Panc1 (cell line): ENCODE results near the gene PARVG. TPM values are rescaled to one million over a fixed set of nuclear protein-coding genes. Genes with fewer than 3 reads are reported as not detected.

Source experiments
- ATAC-seq: fragments of 200-7000 bp; cut with Tn5 transposase; 2 replicates; pipeline ENCODE4 v1.9.1; 2020; ENCODE audit warnings: mild to moderate bottlenecking, moderate library complexity
- BruUV-seq: library from RNA; stranded (reverse); fragments of 400-500 nt; replicated peaks from 2 replicates; lab custom pipeline; 2021; lab: Mats Ljungman, UMichigan
- CTCF ChIA-PET: fragments of 300-600 bp; sonication (Branson Sonifier 250); formaldehyde crosslinking; loops from one replicate; lab custom pipeline; 2022; ENCODE audit warnings: antibody characterized with exemption; lab: Charles Lee
- POLR2A ChIA-PET: fragments of 300-600 bp; sonication (Branson Sonifier 250); formaldehyde crosslinking; loops from one replicate; lab custom pipeline; 2022; ENCODE audit warnings: antibody characterized with exemption; lab: Charles Lee
- DNase-seq: peaks from one replicate; pipeline ENCODE4 v3.0.0-alpha.2; 2010; ENCODE audit warnings: low read depth, low spot score
- H3K27ac ChIP-seq: 2 replicates; pipeline ENCODE4 v1.5.1; 2011; ENCODE audit warnings: mild to moderate bottlenecking, low read length, inconsistent platforms
- H3K27me3 ChIP-seq: fragments of 200-500 bp; sonication (Bioruptor generic); 2 replicates; pipeline ENCODE4 v1.6.0; 2014; ENCODE audit warnings: low read length, inconsistent platforms; ENCODE audit not compliant: control insufficient read depth, insufficient read depth
- H3K36me3 ChIP-seq: fragments of 200-500 bp; sonication (Bioruptor generic); 2 replicates; pipeline ENCODE4 v1.5.1; 2014; ENCODE audit warnings: inconsistent platforms, mild to moderate bottlenecking, low read length, moderate library complexity; ENCODE audit not compliant: control insufficient read depth, insufficient read depth
- H3K4me1 ChIP-seq: 2 replicates; pipeline ENCODE4 v1.5.1; 2011; ENCODE audit warnings: inconsistent platforms, mild to moderate bottlenecking, low read length, moderate library complexity; ENCODE audit not compliant: control insufficient read depth, insufficient read depth
- H3K4me3 ChIP-seq, 2 experiments: 2 replicates each; pipeline ENCODE4 v1.5.1; 2011 to 2012; ENCODE audit warnings: low read depth in 2 of 2, low read length in 2 of 2, mild to moderate bottlenecking in 2 of 2, inconsistent platforms in 1 of 2, moderate library complexity in 1 of 2
- H3K9me3 ChIP-seq: fragments of 200-500 bp; sonication (Bioruptor generic); 2 replicates; pipeline ENCODE4 v1.5.1; 2014; ENCODE audit warnings: low read depth, mild to moderate bottlenecking, inconsistent platforms, low read length, moderate library complexity; ENCODE audit not compliant: control insufficient read depth, insufficient read depth
- CTCF ChIP-seq: fragments of 450-650 bp; IDR thresholded peaks from 2 replicates; pipeline ENCODE4 v1.5.1; 2017; ENCODE audit warnings: mild to moderate bottlenecking
- POLR2AphosphoS5 ChIP-seq: IDR thresholded peaks from 2 replicates; pipeline ENCODE4 v1.6.1; 2012; ENCODE audit warnings: mild to moderate bottlenecking, low read depth, low read length, moderate library complexity
- REST ChIP-seq, 2 experiments: IDR thresholded peaks; 2 replicates each; pipeline ENCODE4 v1.6.1; 2011 to 2012; ENCODE audit warnings: low read depth in 2 of 2, control low read depth in 1 of 2, low read length in 1 of 2, mild to moderate bottlenecking in 1 of 2, moderate library complexity in 1 of 2; ENCODE audit not compliant: insufficient read depth in 1 of 2
- SIN3A ChIP-seq: IDR thresholded peaks from 2 replicates; pipeline ENCODE4 v1.6.1; 2012; ENCODE audit warnings: low read depth, mild to moderate bottlenecking, low read length, moderate library complexity, borderline replicate concordance; ENCODE audit not compliant: insufficient read depth
- TCF7L2 ChIP-seq: IDR thresholded peaks from 2 replicates; pipeline ENCODE4 v1.6.1; 2011; ENCODE audit warnings: mild to moderate bottlenecking, low read depth, low read length, inconsistent platforms
- in situ Hi-C: cut with HindIII; loops from 2 replicates; pipeline ENCODE4 v1.10.0; 2016; ENCODE audit warnings: low sequenced_read_pairs, low pct_unique_long_range_greater_than_20kb
- intact Hi-C: fragments of 100-400 bp; cut with micrococcal nuclease; formaldehyde crosslinking; loops from one replicate; pipeline ENCODE4 v1.10.0; 2022; ENCODE audit not compliant: unreplicated experiment
- total RNA-seq: library from RNA; stranded (reverse); gene quantifications from one replicate; pipeline ENCODE4 v1.2.1, GENCODE V29; 2021; ENCODE audit not compliant: unreplicated experiment

PARVG gene
- total RNA-seq, 1 experiment from 2014 or later = 0.21 TPM

DNA sequence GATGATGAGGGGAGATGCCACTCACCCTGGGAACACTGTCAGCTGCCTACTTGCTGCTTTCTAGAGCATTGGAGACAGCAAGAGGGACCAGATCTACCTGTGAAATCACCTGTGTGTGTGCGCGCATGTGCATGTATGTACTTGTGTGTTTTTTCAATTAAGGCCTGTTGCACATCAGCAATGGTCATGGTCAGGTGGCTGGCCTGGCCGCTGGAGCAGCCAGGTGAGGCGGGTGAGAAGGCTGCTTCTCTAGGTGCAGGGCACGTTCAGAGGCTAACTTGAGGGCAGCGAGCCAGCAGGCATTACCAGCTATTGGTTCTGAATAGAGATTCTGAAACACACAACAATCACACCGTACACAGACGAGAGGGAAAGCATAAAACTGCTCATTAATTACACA is 65.1 kb downstream of the PARVG start:
- no peak overlapping the region for H3K4me3 ChIP-seq
- CTCF ChIA-PET = no interaction called here
- H3K9me3 ChIP-seq = no peaks in the 10 kb centered on the region
- H3K27me3 ChIP-seq = peaks cover 2% of the 10 kb centered on the region; the same call in 1 of the 2 replicates
- BruUV-seq = no TSS peak
- no peaks in the 10 kb centered on the region for H3K4me1 ChIP-seq
- ATAC-seq = no peak
- in situ Hi-C loops = no loop called here
- TF ChIP-seq REST (IDR thresholded peaks at IDR 0.05; ENCODE audit: insufficient read depth in 1 of 2, low read depth in 2 of 2, low read length in 1 of 2) (no peak), CTCF (no peak), POLR2AphosphoS5 (no peak), SIN3A (no peak), TCF7L2 (no peak)
- H3K27ac ChIP-seq = no peak overlapping the region
- no peaks in the 10 kb centered on the region for H3K36me3 ChIP-seq
- intact Hi-C loops = no loop called here
- no peak for DNase-seq
- POLR2A ChIA-PET = no interaction called here

DNA sequence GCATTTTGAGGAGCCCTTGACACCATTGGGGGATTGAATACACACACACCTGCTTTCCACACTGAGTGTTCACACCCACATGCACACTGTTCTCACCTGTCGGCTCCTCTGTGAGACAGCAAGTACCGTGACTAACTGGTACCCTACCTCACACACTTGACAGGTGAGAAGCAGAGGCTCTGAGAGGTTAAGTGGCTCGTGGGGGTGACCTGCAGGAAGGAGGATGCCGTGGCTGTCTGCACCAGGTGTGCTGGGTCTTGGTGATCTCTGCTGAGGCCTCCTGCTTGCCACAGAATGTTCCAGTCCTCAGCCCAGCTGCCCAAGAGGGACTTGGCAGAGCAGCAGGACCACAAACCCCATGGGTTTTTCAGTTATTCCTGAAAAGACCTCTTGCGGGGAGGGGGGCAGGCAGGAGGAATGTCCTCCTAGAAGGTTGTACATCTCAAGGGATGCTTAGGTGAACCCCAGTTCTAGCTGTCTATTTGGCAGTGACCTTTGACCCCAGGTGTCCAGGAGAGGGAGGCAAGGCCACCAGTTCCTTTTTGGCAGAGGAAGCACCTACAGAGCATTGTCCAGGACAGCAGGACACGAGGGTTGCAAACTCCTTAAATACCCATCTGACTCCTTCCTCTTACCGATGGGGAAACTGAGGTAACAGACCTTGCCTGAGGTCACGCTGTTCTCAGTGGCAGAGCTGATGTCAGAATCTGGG is 66.0 kb downstream of the PARVG start:
- H3K9me3 ChIP-seq = no peaks in the 10 kb centered on the region
- no peaks in the 10 kb centered on the region for H3K36me3 ChIP-seq
- ATAC-seq = no peak
- H3K27ac ChIP-seq = no peak overlapping the region
- in situ Hi-C loops = no loop called here
- no peaks in the 10 kb centered on the region for H3K4me1 ChIP-seq
- H3K4me3 ChIP-seq = no peak overlapping the region
- no TSS peak for BruUV-seq
- TF ChIP-seq TCF7L2 = no peak
- no peak for TF ChIP-seq REST (IDR thresholded peaks at IDR 0.05; ENCODE audit: insufficient read depth in 1 of 2, low read depth in 2 of 2, low read length in 1 of 2)
- no peak for TF ChIP-seq POLR2AphosphoS5
- no peak for TF ChIP-seq SIN3A
- TF ChIP-seq CTCF = no peak
- intact Hi-C loops = no loop called here
- no peak for DNase-seq
- no peaks in the 10 kb centered on the region; the same call in 1 of the 2 replicates for H3K27me3 ChIP-seq
- CTCF ChIA-PET = no interaction called here
- POLR2A ChIA-PET = no interaction called here
